NCI-H2171 treated with DMSO at 0.1 percent for 48 hours (cell line): ENCODE measurements around the gene CBFA2T2.
A peak's percentile ranks its signal among the peaks of the same experiment; 100 is the strongest.

Experiments used
- DNase-seq: peaks from one replicate; lab custom pipeline; 2025; lab: John Stamatoyannopoulos, UW

Gene CBFA2T2

DNA sequence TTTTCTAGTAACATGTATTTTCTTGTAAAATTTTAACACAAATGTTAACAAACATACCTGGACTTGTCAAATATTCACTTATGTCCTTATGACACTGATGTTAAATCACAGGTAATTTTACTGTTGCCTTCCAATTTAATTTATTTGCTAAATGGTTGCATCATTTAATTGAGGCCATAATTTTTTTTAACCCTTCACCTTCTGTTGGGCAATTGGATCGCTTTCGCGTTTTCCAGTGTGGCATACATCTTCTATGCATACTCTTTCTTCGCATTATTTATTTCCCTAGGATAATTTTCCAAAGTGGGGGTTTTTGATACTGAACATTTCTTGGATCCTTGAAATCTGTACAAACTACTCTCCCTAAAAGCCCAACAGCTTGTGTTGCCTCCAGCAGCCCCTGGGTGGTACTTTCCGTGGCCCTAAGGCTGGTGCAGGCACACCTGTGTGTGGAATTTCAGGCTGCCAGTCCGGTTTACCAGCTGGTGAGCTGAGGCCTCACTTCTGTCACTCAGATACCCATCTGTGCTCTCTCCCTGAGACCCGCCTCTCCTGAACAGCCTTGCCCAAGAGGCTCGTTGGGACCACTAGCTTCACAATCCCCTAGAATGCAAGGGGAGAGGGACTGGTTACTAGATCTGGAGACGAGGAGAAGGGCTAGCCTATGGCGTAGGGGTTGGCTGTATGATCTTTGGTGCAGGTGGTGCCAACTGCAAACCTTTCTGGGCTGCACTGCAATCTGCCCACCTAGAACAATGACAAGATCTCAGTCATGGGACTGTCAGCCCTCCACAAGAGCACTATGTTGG, 161.1 kb downstream of the CBFA2T2 start:
- peak; percentile 97 for DNase-seq

DNA sequence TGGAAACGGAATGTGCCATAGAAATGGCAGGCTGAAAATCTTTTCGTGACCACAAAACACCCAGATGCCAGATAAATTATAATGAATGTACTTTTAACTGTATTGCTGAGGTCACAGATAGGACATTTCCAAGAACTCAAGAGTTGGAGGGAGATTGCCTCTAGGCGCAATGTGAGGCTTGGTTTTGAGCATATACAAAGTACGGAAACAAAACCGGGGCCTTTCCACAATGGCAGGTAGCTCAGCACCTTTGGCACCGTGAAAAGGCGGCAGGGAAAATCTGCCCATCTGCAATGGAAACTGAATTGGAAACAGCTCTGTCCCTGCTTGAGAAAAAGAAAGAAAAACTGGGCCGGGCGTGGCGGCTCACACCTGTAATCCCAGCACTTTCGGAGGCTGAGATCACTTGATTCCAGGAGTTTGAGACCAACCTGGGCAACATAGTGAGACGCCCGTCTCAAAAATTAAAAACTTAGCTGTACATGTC, 161.7 kb downstream of the CBFA2T2 start:
- no peak for DNase-seq

DNA sequence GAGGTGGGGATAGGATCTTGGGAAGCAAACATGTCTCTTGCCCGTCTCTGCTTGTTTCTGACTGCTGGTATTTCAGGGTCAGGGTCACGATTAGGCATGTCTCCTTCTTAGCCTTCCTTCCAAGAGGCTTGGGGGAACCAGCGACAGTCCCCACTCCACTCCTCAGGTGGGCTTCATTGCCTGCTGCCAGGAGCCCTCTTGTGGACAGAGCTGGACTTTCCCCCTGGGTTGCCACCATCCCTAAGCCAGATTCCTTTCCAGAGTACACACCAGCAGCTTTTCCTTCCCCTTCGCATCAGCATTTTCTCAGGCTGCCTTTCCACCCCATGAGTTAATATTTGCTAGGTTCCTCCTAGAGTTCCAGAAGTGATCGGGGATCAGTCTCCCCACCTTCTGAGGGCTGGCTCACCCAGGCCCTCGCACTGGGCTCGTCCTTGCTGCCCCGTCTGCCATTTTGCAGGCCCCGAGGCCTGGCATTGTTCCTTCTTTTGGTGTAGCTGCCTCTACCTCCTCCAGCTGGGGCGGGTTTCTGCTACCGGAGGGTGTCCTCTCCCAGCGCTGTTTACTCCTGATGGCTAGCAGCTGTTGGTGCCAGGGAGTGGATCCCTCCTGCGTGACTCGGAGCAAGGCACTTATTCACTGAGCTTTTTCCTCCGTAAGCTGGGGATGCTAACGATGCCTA, 163.5 kb downstream of the CBFA2T2 start:
- DNase-seq, result peak; percentile 88

DNA sequence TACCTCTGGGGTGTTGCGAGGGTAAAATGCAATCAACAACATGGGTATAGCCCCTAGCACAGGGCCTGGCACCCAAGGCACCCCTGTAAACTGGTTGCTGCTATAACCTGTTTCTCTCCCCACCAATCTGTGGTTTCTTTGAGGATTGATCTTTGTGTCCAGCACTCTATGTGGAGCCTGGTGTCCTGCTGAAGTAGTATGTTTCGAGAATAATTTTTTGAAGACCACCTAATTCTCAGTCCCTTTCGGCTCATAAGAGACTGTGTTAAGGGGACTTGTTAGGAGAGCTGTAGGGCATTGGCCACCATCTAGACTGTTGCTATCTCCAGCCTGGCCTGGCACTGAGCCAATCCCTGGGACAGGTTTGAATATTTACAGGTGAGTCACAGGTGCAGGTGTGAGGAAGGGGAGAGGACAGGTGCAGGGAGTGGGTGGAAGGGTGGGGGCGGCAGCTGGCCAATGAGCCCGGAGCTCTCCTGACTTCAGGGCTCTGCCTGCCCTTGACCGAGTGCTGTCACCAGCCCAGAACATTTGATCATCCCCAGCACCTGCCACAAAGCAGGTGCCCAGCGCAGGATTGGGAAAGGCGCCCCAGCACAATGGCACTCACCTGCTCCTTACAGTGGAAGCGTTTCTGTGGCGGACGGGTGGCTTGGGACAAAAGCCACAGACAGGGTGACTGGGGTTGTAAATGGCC, 164.2 kb downstream of the CBFA2T2 start:
- peak; percentile 85 for DNase-seq

DNA sequence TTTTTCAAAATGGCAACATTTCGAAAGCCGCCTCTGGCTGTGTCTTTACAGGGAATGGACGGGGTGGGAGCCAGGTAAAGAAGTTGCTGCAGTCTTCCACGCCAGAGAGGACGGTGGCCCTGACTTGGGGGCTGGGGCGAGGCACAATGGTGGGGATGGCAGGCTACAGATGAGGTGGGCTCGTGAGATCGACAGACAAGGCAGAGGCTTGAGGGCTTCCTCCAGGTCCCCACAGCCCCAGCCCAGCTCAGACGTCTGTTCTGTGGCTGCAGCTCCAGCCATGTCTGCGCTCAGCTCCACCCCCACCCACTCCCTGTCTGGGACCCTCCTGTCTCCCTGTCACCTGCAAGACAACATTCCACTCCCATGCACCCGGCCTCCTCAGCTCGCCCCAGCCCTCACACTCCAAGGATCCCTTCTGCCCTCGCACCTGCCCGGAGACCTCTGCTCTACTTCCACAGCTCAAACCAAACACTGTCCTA, 164.8 kb downstream of the CBFA2T2 start:
- no peak for DNase-seq

DNA sequence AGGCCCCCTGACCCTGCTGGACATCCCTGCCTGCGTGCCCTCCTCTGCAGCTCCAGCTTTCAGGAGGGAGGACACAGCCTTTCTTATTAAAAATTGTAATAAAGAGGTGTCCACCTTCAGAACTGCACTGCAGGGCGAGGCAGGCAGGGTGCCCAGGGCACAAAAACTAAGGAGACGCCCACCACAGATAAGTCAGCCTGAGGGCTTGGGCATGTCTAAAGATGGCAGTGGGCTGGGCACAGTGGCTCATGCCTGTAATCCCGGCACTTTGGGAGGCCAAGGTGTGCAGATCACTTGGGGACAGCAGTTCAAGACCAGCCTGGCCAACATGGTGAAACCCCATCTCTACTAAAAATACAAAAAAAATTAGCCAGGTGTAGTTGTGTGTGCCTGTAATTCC, 165.3 kb downstream of the CBFA2T2 start:
- DNase-seq, result no peak

DNA sequence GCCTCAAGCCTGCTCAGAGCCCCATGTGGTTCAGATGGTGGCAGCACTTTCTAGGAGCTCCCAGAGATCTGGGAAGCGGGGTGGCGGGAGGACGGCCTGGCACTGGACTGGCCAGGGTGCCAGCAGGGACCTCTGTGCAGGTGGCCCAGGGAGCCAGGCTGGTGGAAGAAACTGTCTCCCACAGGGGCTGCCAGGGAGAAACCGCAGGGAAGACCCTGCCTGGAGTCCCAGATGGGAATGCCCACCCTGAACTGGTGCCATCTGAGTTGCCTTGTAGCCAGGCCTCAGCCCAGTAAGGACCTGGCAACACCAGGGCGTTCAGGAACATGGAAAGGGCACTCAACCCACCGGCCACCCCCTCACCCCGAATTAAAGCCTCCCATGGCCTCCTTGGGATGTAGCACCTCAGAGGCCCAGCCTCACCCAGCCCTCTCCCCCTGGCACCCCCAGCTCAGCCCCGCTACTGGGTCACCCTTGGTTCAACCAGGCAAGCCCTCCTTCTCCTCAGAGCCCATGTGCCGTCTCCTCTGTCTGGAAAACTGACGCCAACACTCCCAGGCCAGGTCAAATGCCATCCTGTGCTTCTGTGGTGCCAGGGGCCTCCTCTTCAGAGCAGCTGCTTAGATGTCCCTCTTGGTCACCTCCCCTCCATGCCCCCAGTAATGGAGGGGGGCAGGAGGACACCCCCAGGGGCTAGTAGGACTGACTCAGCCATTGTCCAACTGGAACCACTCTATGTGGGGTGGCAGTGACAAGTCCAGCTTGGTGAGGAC, 166.3 kb downstream of the CBFA2T2 start:
- DNase-seq, result no peak

DNA sequence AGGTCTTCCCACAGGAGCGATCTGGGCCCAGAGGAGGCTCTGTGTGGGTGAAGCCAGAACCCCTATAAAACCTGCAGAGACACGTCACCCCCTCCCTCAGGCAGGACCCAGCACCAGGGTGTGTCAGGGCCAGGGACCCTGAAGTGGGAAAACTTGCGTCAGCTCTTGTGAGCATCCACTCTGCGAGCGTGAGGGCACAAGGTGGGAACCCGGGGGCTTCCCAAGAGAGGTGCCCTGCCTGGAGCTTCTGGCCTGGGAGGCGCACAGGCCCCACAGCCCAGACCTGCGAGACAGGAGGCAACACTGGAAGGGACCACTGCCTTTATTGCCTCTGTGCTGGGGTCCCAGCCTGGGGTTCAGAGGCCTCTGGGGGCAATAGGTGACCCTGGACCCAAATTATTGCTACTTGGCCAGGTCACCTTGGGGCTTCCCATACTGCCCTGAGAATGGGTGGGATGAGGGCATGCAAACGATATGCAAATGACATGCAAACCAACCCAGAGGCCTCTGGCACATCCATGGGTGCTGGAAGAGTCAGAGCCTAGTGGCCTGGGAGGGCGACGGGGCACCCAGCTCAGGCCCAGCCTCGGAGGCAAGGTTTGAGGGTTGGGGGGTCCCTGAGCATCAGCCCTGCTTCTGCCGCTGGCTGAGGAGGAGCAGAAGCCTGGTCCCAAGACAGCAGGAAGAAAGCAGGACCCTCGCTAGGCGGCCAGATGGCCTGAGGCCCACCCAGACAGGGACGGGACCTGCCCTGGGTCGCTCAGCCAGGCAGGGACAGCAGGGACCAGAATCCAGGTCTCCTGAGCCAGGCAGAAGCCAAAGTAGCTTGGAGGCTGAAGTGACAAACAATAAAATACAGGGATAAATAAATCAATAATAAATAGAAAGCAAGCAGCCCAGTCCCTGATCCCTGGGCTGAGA, 167.1 kb downstream of the CBFA2T2 start:
- DNase-seq, result no peak

DNA sequence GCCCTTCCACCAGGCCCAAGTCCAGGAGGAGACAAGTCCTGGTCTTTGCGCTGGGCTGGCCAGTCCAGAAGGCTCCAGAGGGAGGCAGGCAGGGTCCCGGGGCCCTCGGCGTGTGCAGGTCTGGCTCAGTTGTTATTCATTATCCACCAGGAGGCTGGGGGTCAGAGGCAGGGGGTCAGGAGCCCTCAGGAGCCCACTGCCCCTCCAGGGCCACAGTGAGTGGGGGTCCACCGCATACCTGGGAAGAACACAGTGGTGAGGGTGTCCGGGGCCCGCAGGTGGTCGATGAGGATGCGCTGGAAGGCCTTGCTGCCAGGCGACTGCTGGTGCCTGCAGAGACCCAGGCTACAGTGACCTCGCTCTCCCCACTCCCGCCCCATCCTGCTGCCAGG, 167.8 kb downstream of the CBFA2T2 start:
- DNase-seq, result no peak

DNA sequence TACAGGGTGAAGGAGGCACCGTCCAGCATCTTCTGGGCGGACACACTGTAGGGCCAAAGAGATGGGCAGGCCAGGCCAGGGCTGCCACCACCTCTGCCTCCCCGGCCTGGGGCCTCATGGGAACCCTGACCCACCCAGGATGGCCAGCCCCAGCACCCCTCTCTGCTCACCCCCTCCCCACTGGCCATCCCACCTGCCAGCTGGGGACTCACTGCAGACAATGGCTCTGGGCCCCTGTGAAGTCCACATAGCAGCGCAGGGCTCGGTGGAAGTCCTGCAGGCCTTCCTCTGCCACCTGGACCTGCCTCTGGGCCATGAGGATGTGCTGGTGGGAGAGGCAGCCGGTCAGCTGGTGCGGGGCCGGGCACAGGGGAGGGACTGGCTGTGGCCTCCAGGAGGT, 168.6 kb downstream of the CBFA2T2 start:
- no peak for DNase-seq

DNA sequence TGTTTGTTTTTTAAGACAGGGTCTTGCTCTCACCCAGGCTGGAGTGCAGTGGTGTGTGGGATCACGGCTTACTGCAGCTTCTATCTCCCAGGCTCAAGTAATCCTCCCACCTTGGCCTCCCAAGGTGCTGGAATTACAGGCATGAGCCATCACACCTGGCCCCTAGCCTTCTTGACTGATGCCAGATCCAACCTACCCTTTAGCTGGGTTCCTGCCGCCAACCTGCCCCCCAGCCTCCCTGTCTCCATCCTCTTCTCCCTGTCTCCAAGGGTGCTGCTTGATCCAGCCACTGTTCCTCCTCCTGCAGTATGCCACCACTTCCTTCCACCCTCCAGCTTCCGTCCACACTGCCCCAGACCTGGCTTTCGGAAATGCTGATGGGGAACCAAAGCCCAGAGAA, 169.0 kb downstream of the CBFA2T2 start:
- DNase-seq, result no peak

DNA sequence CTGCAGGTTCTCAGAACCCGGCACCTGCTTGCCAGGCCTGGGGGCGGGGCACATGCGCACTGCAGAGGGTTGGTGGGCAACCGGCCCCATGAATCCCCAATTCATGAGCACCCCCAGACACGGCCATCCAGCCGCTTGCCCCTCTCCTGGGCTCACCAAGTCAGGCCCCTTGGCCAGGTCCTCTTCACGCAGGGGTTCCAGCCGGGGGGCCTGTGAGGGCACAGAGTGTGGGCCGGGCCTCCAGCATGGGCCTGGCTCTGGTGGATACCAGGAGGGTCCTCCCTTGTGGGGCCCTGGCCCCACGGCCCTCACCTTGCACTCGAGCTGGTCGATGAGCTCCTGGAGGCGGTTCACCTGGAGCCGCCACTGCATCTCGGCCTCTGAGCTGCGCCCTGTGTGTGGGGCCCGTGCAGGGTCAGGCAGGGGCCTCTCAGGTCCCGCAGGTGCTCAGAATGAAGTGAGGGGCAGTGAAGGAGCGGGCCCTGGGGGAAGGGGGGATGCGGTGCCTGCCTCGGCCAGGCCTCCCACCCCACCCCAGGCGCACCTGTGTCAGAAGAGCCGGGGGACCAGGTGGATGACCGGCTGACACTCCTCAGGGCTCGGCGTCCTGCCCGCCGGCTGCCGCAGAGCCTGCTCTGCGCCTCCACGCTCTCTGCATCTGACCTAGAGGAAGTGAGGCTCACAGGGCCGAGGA, 169.6 kb downstream of the CBFA2T2 start:
- no peak for DNase-seq

DNA sequence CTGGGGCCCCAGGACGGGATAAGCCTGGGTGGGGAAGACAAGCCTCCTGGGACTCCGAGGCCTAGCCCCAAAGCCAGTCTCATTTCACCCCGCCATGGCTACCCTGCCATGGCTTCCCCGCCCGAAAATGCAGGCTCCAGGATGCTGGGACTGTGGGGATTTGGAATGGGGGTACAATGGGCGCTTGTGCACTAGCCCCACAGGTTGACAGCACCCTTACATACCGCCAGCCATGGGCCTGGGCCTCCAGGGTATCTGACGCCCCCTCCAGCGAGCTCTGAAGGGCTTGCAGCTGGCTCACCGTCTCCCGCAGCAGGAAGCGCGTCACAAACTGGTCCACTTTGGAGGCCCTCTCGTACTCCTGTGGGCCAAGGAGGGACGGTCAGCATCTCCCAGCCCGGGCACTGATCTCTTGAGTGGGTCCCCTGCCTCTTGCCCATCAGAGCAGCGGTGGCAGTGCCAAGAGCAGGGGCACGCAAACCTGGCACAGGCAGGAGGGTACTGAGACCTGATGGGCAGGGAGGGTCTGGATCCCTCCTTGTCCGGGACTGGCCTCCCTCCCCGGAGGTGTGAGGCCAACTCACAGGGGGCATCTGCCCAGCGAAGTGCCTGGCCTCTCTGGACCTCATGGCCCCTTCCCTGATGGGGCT, 170.3 kb downstream of the CBFA2T2 start:
- no peak for DNase-seq

DNA sequence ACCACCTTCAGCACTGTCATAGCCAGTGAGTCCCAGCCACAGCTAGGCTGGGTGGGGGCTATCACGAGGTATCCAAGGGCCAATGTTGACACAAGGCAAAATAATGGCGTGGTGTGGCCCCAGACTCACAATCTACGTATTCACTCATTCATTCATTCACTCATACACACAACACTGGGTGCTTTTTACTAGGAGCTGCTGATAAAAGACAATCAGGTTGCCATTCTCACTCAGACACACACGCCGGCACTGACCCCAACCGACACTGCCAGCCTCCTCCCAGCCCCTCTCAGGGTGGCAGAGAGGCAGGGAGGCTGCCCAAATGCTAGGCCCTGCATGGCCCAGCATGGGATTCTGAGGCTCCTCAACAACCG, 170.8 kb downstream of the CBFA2T2 start:
- DNase-seq, result no peak

DNA sequence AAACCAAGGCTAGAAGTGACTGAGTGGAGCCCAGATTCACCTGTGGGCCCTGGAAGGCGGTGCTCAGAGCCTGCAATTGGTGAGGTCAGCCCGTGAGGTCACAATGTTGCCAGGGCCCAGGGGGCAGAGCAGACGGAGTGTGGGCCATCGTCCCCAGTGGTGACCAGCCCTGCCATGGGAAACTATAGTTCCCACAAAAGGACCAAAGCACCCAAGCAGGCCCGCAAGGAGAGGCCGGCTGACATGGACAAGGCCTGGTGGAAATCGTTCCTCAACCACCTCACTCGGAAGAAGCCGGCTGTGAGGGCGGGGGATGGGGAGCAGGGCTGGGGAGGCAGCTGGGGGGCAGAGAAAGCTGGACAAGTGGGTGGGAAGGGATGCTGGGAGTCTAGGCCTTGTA, 172.3 kb downstream of the CBFA2T2 start, which contains the start of gene C20orf144:
Gene C20orf144 (plus strand): TSS at position 156 of the 400 bp plus-strand sequence. CDS start 19 bp downstream, at position 175.
- no peak for DNase-seq

DNA sequence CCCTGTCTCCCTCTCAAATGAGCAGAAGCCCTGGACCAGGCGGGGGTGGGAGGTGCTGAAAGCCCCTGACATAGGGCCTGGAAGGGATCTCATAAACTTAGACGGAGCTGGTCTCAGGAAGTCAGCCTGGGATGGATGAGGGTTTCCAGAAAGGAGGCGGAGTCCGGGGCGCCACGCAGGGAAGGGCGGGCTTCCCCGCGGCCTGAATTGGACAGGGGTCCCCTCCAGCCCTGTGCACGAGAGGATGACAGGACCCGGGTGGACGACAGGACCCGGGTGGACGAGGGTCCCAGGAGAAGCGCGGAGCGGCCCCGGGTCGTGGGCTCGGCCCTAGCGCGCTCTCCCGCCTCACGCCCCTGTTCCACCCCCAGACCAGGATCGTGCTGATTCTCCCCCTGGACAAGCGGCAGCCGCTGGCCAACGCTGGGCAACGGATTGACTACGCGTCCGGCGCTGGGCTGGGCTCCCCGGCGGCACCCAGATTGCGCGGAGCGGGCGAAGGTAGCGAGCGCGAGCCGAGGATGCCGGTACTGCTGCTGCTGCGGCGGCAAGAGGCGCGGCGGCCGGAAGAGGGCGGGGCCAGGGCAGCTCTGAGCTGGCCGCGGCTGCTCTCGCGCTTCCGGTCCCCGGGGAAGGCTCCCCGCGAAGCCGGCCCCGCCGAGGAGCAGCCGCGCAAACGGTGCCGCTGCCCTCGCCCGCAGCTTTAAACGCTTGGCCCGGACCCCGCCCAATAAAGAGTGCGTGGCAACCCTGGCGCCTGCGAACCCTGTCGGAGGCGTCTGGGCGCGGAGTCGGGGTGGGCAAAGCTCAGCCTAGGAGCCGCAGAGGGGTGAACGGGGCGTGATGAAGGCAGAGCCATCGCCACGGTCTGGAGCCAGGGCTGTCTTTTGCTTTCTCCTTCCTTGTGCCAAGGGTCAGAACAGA, 173.5 kb downstream of the CBFA2T2 start:
- peak; percentile 86 for DNase-seq

DNA sequence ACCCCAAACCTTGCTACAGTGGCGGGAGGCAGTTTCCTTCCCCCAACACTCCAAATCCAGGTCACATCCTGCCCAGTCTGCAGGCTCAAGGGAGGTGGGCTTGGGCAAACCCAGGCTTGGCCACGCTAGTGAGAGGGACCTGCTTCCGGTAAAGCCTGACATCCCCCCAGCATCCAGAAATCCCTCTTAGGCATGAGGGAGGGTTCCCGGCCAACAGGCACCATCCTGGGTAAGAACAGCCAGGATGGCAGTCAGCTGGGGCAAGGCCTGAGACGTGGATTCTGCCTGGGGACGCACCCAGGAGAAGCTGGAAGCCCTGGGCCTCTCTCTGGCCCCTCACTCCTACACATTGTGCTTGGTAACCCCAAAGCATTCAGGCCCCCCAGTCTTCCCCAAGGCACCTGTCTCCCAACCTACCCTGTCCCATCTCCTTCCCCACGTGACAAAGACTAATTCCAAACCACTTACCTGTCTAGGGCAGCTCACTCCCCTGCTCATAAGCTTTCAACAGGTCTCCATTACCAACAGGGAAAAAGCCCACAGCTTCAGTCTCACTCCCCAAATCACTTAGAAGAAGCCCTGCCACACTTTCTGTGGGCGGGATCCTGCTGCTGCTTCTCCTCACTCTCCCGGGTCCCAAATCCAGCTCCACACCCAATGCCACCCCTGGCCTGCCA, 174.3 kb downstream of the CBFA2T2 start:
- no peak for DNase-seq

DNA sequence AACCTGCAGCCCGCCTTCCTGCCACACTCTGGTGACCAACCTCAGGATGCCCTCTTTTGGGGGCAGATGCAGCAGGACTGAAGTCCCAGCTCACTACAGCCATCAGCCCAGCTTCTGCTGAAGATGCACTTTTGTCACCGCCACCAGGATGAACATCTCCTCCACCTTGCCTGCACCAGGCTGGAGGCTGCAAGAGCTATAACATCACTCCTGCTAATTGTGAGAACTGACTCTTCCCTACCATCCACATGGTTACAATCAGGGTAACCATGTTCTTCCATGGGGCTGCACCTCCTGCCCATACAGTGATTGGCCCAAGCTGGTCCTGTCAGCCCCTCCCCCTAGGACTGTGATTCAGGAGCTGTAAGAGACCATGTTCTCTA, 174.9 kb downstream of the CBFA2T2 start:
- DNase-seq, result no peak
